ENCODE results near the gene PPIP5K2. TPM values are rescaled to one million over a fixed set of nuclear protein-coding genes. Genes with fewer than 3 reads are reported as not detected.

Gene PPIP5K2
- total and polyA plus RNA-seq, 2 of the 8 experiments (the other 6 are each of a cell fraction or from before 2014, with no cell fraction given), result 14.8 to 46.6 TPM

- TF ChIP-seq, protein P1, sequence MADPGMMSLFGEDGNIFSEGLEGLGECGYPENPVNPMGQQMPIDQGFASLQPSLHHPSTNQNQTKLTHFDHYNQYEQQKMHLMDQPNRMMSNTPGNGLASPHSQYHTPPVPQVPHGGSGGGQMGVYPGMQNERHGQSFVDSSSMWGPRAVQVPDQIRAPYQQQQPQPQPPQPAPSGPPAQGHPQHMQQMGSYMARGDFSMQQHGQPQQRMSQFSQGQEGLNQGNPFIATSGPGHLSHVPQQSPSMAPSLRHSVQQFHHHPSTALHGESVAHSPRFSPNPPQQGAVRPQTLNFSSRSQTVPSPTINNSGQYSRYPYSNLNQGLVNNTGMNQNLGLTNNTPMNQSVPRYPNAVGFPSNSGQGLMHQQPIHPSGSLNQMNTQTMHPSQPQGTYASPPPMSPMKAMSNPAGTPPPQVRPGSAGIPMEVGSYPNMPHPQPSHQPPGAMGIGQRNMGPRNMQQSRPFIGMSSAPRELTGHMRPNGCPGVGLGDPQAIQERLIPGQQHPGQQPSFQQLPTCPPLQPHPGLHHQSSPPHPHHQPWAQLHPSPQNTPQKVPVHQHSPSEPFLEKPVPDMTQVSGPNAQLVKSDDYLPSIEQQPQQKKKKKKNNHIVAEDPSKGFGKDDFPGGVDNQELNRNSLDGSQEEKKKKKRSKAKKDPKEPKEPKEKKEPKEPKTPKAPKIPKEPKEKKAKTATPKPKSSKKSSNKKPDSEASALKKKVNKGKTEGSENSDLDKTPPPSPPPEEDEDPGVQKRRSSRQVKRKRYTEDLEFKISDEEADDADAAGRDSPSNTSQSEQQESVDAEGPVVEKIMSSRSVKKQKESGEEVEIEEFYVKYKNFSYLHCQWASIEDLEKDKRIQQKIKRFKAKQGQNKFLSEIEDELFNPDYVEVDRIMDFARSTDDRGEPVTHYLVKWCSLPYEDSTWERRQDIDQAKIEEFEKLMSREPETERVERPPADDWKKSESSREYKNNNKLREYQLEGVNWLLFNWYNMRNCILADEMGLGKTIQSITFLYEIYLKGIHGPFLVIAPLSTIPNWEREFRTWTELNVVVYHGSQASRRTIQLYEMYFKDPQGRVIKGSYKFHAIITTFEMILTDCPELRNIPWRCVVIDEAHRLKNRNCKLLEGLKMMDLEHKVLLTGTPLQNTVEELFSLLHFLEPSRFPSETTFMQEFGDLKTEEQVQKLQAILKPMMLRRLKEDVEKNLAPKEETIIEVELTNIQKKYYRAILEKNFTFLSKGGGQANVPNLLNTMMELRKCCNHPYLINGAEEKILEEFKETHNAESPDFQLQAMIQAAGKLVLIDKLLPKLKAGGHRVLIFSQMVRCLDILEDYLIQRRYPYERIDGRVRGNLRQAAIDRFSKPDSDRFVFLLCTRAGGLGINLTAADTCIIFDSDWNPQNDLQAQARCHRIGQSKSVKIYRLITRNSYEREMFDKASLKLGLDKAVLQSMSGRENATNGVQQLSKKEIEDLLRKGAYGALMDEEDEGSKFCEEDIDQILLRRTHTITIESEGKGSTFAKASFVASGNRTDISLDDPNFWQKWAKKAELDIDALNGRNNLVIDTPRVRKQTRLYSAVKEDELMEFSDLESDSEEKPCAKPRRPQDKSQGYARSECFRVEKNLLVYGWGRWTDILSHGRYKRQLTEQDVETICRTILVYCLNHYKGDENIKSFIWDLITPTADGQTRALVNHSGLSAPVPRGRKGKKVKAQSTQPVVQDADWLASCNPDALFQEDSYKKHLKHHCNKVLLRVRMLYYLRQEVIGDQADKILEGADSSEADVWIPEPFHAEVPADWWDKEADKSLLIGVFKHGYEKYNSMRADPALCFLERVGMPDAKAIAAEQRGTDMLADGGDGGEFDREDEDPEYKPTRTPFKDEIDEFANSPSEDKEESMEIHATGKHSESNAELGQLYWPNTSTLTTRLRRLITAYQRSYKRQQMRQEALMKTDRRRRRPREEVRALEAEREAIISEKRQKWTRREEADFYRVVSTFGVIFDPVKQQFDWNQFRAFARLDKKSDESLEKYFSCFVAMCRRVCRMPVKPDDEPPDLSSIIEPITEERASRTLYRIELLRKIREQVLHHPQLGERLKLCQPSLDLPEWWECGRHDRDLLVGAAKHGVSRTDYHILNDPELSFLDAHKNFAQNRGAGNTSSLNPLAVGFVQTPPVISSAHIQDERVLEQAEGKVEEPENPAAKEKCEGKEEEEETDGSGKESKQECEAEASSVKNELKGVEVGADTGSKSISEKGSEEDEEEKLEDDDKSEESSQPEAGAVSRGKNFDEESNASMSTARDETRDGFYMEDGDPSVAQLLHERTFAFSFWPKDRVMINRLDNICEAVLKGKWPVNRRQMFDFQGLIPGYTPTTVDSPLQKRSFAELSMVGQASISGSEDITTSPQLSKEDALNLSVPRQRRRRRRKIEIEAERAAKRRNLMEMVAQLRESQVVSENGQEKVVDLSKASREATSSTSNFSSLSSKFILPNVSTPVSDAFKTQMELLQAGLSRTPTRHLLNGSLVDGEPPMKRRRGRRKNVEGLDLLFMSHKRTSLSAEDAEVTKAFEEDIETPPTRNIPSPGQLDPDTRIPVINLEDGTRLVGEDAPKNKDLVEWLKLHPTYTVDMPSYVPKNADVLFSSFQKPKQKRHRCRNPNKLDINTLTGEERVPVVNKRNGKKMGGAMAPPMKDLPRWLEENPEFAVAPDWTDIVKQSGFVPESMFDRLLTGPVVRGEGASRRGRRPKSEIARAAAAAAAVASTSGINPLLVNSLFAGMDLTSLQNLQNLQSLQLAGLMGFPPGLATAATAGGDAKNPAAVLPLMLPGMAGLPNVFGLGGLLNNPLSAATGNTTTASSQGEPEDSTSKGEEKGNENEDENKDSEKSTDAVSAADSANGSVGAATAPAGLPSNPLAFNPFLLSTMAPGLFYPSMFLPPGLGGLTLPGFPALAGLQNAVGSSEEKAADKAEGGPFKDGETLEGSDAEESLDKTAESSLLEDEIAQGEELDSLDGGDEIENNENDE (IDR thresholded peaks at IDR 0.05; ENCODE audit: insufficient replicate concordance, low read length), result no peak
- TF ChIP-seq MAFK (IDR thresholded peaks at IDR 0.05; ENCODE audit: low read depth, low read length), result no peak
- no peak for TF ChIP-seq EZH2 (IDR thresholded peaks at IDR 0.05; ENCODE audit: low read depth, low read length, severe bottlenecking)
- TF ChIP-seq RXRA (IDR thresholded peaks at IDR 0.05; ENCODE audit: insufficient read depth, low read depth, low read length), result no peak
- TF ChIP-seq POLR2AphosphoS5 (IDR thresholded peaks at IDR 0.05; ENCODE audit: low read depth, low read length), result no peak
- no peak for TF ChIP-seq POLR2A (IDR thresholded peaks at IDR 0.05; ENCODE audit: control extremely low read depth in 1 of 2, low read depth in 2 of 2, low read length in 2 of 2)
- no peak for TF ChIP-seq CREB1 (IDR thresholded peaks at IDR 0.05)
- no peak for TF ChIP-seq SRF (IDR thresholded peaks at IDR 0.05; ENCODE audit: low read depth, low read length)
- TF ChIP-seq SIN3A (conservative IDR thresholded peaks at IDR 0.05 in 1 of 2, IDR thresholded peaks at IDR 0.05 in 1 of 2; ENCODE audit: low read depth in 1 of 2, low read length in 2 of 2), result no peak
- TF ChIP-seq CTBP2 (IDR thresholded peaks at IDR 0.05; ENCODE audit: borderline replicate concordance, insufficient read depth, insufficient read length, low read length), result no peak
- TF ChIP-seq FOSL1 (IDR thresholded peaks at IDR 0.05; ENCODE audit: insufficient read depth, low read depth, low read length), result no peak
- no peak for TF ChIP-seq KDM5A (IDR thresholded peaks at IDR 0.05; ENCODE audit: low read length)
- no peak for TF ChIP-seq YY1 (IDR thresholded peaks at IDR 0.05; ENCODE audit: low read depth, low read length)
Observed at GRCh38 chr5:103089272-103089671, 30.8 kb upstream of the PPIP5K2 start (continued).

Data from H1 (cell line).